ENCODE results near the gene STAC3.

DNA sequence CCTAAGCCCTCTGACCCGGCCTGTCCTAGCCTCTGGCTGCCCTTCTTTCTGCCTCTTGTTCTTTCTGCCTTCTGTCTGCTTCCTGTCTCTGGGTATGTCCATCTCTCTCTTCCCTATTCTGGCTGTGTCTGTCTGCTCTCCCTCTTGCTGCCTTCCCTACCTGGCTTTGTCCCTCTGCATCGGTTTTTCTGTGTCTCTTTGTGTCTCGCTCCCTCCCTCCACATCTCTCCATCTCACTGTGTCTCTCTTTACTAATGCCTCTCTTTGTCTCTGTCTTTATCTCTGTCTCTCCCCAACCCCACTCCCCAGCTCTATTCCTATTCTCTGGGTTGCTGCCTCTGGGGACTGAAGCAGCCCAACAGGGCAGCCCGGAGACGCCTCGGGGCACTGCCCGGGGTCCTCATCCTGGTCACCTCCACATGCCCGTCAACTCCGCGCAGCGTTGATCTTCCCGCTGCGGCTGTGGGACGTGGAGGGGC is 11.4 kb downstream of the STAC3 start:
- TF ChIP-seq POLR2A (IDR thresholded peaks at IDR 0.05) = no peak
- TF ChIP-seq, protein P1, sequence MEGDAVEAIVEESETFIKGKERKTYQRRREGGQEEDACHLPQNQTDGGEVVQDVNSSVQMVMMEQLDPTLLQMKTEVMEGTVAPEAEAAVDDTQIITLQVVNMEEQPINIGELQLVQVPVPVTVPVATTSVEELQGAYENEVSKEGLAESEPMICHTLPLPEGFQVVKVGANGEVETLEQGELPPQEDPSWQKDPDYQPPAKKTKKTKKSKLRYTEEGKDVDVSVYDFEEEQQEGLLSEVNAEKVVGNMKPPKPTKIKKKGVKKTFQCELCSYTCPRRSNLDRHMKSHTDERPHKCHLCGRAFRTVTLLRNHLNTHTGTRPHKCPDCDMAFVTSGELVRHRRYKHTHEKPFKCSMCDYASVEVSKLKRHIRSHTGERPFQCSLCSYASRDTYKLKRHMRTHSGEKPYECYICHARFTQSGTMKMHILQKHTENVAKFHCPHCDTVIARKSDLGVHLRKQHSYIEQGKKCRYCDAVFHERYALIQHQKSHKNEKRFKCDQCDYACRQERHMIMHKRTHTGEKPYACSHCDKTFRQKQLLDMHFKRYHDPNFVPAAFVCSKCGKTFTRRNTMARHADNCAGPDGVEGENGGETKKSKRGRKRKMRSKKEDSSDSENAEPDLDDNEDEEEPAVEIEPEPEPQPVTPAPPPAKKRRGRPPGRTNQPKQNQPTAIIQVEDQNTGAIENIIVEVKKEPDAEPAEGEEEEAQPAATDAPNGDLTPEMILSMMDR (IDR thresholded peaks at IDR 0.05) = no peak
